Epithelial cell of esophagus (primary cell): ENCODE data around the gene PSMD1.

Experiments
- DNase-seq: peaks from one replicate; pipeline ENCODE4 v3.0.0; 2010; ENCODE audit warnings: low read depth
- H3K4me3 ChIP-seq: 2 replicates; pipeline ENCODE4 v1.5.1; 2011; ENCODE audit warnings: mild to moderate bottlenecking, low read length, control low read depth
- TF ChIP-seq, protein P1 (sequence below): IDR thresholded peaks from 2 replicates; pipeline ENCODE4 v1.5.1; 2011; ENCODE audit warnings: low read depth, mild to moderate bottlenecking, low read length, control low read depth, inconsistent platforms; ENCODE audit not compliant: insufficient read depth; ENCODE audit errors: missing control alignments

PSMD1 gene

GRCh38 chr2:231102772-231103171 is 46.1 kb downstream of the PSMD1 start:
- no peak for DNase-seq
- TF ChIP-seq, protein P1, sequence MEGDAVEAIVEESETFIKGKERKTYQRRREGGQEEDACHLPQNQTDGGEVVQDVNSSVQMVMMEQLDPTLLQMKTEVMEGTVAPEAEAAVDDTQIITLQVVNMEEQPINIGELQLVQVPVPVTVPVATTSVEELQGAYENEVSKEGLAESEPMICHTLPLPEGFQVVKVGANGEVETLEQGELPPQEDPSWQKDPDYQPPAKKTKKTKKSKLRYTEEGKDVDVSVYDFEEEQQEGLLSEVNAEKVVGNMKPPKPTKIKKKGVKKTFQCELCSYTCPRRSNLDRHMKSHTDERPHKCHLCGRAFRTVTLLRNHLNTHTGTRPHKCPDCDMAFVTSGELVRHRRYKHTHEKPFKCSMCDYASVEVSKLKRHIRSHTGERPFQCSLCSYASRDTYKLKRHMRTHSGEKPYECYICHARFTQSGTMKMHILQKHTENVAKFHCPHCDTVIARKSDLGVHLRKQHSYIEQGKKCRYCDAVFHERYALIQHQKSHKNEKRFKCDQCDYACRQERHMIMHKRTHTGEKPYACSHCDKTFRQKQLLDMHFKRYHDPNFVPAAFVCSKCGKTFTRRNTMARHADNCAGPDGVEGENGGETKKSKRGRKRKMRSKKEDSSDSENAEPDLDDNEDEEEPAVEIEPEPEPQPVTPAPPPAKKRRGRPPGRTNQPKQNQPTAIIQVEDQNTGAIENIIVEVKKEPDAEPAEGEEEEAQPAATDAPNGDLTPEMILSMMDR = no peak
- no peak overlapping the region for H3K4me3 ChIP-seq

DNA sequence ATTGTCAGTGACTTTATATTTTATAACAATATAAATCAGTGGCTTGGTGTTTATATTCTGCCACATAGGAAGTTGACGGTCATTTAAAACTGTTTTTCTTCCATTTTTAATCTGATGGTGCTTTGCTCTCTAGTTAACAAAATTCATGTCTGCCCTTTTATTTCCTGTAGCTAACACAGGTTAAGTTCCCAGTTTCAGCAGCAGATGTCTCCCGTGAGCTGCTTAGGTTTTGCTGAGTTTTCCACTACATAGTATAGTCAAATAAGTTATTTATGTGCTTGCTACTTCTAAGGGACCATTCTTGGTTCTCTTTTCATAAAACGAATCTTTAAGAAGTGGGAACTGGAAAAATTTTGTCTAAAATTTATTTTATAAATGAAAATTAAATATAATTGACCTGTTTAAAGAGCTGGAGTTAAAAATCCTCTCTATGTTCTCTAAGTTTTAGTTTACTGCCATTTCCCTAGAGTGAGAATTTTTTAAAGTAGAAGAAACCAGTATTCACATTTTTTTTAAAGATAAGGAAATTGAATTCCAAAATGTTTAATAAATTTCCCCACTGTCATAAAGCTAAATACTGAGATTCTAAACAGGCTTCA is 47.5 kb downstream of the PSMD1 start:
- H3K4me3 ChIP-seq = no peak overlapping the region
- TF ChIP-seq, protein P1 = peak; percentile 89
- peak; percentile 61 for DNase-seq

GRCh38 chr2:231110551-231110950 is 53.9 kb downstream of the PSMD1 start:
- no peak for DNase-seq
- TF ChIP-seq, protein P1 = no peak

DNA sequence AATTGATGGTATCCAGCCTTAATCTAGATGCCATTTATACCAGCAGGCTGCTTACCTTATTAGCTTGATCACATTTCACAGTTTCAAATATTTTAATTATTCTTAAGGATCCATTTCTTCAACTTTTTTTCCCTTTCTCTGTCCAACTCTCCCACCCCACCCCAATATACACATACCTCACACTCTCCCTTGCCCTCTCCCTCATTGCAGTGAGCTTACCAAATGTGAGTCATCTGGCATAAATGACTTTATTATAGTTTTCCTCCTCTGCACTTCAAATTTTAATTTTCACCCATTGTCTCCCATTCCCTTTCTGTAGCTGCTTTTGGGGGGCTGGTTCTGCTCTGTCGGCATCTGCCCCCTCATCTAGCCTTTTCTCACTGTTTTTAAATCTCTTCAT is 55.3 kb downstream of the PSMD1 start:
- TF ChIP-seq, protein P1 = no peak
- H3K4me3 ChIP-seq = no peak overlapping the region
- no peak for DNase-seq

More at GRCh38 chr2:231110551-231110950, 53.9 kb downstream of the PSMD1 start:
- H3K4me3 ChIP-seq = no peak overlapping the region

GRCh38 chr2:231113489-231113888 is 56.8 kb downstream of the PSMD1 start:
- DNase-seq = no peak
- no peak overlapping the region for H3K4me3 ChIP-seq
- TF ChIP-seq, protein P1 = no peak

DNA sequence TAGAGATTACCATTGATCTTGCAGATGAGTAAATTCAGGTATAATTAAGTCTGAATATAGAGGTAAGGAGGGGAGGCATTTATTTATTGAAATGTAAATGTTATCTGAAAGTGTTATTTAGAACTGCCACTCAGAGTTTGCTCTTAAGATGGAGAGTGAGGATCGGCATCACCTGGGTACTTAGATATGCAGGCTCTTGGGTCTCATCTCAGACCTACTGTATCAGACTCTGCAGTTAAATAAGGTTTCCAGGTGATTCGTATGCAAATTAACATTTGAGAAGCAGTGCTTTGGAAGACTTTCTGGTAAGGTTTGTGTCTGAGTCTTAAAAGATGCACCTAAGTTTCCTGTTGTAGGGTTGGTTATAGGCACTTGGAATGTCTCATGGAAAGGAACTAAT is 59.0 kb downstream of the PSMD1 start:
- no peak overlapping the region for H3K4me3 ChIP-seq
- no peak for DNase-seq
- TF ChIP-seq, protein P1 = no peak

- H3K4me3 ChIP-seq = no peak overlapping the region
- TF ChIP-seq, protein P1 = no peak
- DNase-seq = no peak
These were observed 60.5 kb downstream of the PSMD1 start for GRCh38 chr2:231117148-231117547.
